ENCODE measurements around the gene CACNA1C. TPM values are rescaled to one million over a fixed set of nuclear protein-coding genes. Genes with fewer than 3 reads are reported as not detected.

CACNA1C gene
- total and polyA plus RNA-seq, 2 donors (not counting 1 experiment from before 2014, with no cell fraction given): 0.01 to 0.02 TPM

- Histone ChIP-seq H3K4me1 (ENCODE audit: control insufficient read depth in 2 of 2, insufficient read depth in 2 of 2, low read length in 2 of 2) (no peaks in the 10 kb centered on the region), H4K20me1 (ENCODE audit: control insufficient read depth, insufficient read depth, low read length, poor library complexity, severe bottlenecking) (no peaks in the 10 kb centered on the region), H3K9ac (ENCODE audit: low read length) (no peak overlapping the region), H3K27ac (ENCODE audit: low read length in 2 of 2) (no peak overlapping the region), H3K79me2 (ENCODE audit: control insufficient read depth, insufficient read depth, low read length) (no peaks in the 10 kb centered on the region), H3K4me3 (ENCODE audit: control extremely low read depth in 1 of 5, extremely low read depth in 1 of 5, insufficient read depth in 1 of 5, low read depth in 2 of 5, low read length in 4 of 5) (no peak overlapping the region), H3K27me3 (replicated peaks in 1 of 4; ENCODE audit: control extremely low read depth in 1 of 4, control insufficient read depth in 3 of 4, insufficient read depth in 4 of 4, low read length in 3 of 4) (no peaks in the 10 kb centered on the region), H3K36me3 (replicated peaks in 1 of 2; ENCODE audit: control extremely low read depth in 1 of 2, control insufficient read depth in 1 of 2, extremely low read depth in 1 of 2, insufficient read depth in 2 of 2, low read length in 1 of 2) (no peaks in the 10 kb centered on the region), H2AFZ (ENCODE audit: insufficient read depth, low read depth, low read length, poor library complexity, severe bottlenecking) (no peak overlapping the region), H3K9me3 (ENCODE audit: control extremely low read depth in 1 of 3, control insufficient read depth in 2 of 3, insufficient read depth in 1 of 3, low read length in 2 of 3) (no peaks in the 10 kb centered on the region), H3K4me2 (replicated peaks; ENCODE audit: low read depth, low read length, poor library complexity, severe bottlenecking) (no peak overlapping the region)
- WGBS (ENCODE audit: insufficient coverage): 85% methylated on average over 5 of the region's 5 CpGs
- peaks cover 6% of the 10 kb centered on the region for H3K27me3 Mint-ChIP-seq
- DNase-seq: no peak
- H3K27ac Mint-ChIP-seq: no peak overlapping the region
- no peak overlapping the region for H3K4me3 Mint-ChIP-seq
- no peaks in the 10 kb centered on the region for H3K4me1 Mint-ChIP-seq
- ATAC-seq (ENCODE audit: low read depth): no peak
- TF ChIP-seq CTCF (IDR thresholded peaks at IDR 0.05) (no peak), EZH2 (IDR thresholded peaks at IDR 0.05; ENCODE audit: borderline replicate concordance, insufficient read depth, low read depth, low read length, poor library complexity, severe bottlenecking) (no peak)
- H3K9me3 Mint-ChIP-seq (ENCODE audit: insufficient read depth): no peaks in the 10 kb centered on the region
- ChIA-PET CTCF (no interaction called here), POLR2A (no interaction called here)
- intact Hi-C loops (cut with micrococcal nuclease): no loop called here
These were observed 57.3 kb downstream of the CACNA1C start for GRCh38 chr12:2110127-2110526.

DNA sequence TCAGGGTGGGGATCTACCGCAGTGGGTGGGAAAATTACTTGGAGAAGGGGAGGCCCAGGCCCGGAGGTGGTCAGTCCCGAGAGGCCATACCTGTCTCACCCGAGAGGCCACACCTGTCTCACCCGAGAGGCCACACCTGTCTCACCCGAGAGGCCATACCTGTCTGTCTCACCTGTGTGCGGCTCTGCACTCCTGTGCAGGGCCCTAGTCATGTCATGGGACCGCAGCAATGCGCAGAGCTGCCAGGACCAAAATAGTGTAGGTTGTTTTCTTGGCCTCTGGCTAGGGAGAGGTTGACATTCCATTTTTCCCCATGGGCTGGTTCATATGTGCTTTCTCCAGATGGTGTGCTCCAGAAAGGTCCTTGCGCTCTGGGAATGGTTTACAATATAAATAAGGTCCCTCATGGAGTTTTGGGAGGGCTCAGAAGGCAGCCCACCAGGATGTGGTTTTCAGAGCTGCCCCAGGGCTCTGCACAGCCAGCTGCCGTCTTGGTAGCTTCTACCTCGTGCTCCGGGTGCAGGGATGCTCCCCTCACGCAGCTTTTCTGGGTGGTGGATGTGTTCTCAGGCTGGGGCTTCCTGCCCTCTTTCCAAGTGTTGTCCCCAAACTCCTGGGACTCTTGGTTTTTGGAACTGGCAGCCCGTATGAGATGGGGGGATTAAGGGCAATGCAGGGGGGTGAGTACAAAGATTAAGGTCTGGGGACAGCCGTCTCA, 58.2 kb downstream of the CACNA1C start:
- TF ChIP-seq EZH2 (IDR thresholded peaks at IDR 0.05; ENCODE audit: borderline replicate concordance, insufficient read depth, low read depth, low read length, poor library complexity, severe bottlenecking) (no peak), CTCF (IDR thresholded peaks at IDR 0.05) (no peak)
- Histone ChIP-seq H3K9ac (ENCODE audit: low read length) (no peak overlapping the region), H3K9me3 (ENCODE audit: control extremely low read depth in 1 of 3, control insufficient read depth in 2 of 3, insufficient read depth in 1 of 3, low read length in 2 of 3) (no peaks in the 10 kb centered on the region), H2AFZ (ENCODE audit: insufficient read depth, low read depth, low read length, poor library complexity, severe bottlenecking) (no peak overlapping the region), H3K27ac (ENCODE audit: low read length in 2 of 2) (no peak overlapping the region), H3K4me2 (replicated peaks; ENCODE audit: low read depth, low read length, poor library complexity, severe bottlenecking) (no peak overlapping the region), H3K4me1 (ENCODE audit: control insufficient read depth in 2 of 2, insufficient read depth in 2 of 2, low read length in 2 of 2) (no peaks in the 10 kb centered on the region), H3K27me3 (replicated peaks in 1 of 4; ENCODE audit: control extremely low read depth in 1 of 4, control insufficient read depth in 3 of 4, insufficient read depth in 4 of 4, low read length in 3 of 4) (no peaks in the 10 kb centered on the region), H3K36me3 (replicated peaks in 1 of 2; ENCODE audit: control extremely low read depth in 1 of 2, control insufficient read depth in 1 of 2, extremely low read depth in 1 of 2, insufficient read depth in 2 of 2, low read length in 1 of 2) (no peaks in the 10 kb centered on the region), H3K4me3 (ENCODE audit: control extremely low read depth in 1 of 5, extremely low read depth in 1 of 5, insufficient read depth in 1 of 5, low read depth in 2 of 5, low read length in 4 of 5) (no peak overlapping the region), H3K79me2 (ENCODE audit: control insufficient read depth, insufficient read depth, low read length) (no peaks in the 10 kb centered on the region), H4K20me1 (ENCODE audit: control insufficient read depth, insufficient read depth, low read length, poor library complexity, severe bottlenecking) (no peaks in the 10 kb centered on the region)
- no peak overlapping the region for H3K4me3 Mint-ChIP-seq
- DNase-seq: no peak
- ATAC-seq (ENCODE audit: low read depth): no peak
- H3K9me3 Mint-ChIP-seq (ENCODE audit: insufficient read depth): no peaks in the 10 kb centered on the region
- CTCF ChIA-PET: no interaction called here
- 84% methylated on average over 15 of the region's 16 CpGs for WGBS (ENCODE audit: insufficient coverage)
- POLR2A ChIA-PET: no interaction called here
- no peak overlapping the region for H3K27ac Mint-ChIP-seq
- H3K27me3 Mint-ChIP-seq: peaks cover 4% of the 10 kb centered on the region
- H3K4me1 Mint-ChIP-seq: no peaks in the 10 kb centered on the region
- intact Hi-C loops (cut with micrococcal nuclease): no loop called here

Measured in B cell (primary cell).